Stimulated activated CD8-positive, alpha-beta memory T cell treated with anti-CD3 and anti-CD28 coated beads, Interleukin-15, amount 100 ng/mL, for 1 hour (primary cell): Measurements from ENCODE around the gene ZNF407.
"Not testable (repeated sequence)": the region's sequence is repeated elsewhere in the genome, so short reads cannot be mapped to it uniquely, and the experiment has no call there.

Source experiments
- DNase-seq: peaks from one replicate; pipeline ENCODE4 v3.0.0-alpha.2; 2020; ENCODE audit warnings: low read depth

The ZNF407 gene

DNA sequence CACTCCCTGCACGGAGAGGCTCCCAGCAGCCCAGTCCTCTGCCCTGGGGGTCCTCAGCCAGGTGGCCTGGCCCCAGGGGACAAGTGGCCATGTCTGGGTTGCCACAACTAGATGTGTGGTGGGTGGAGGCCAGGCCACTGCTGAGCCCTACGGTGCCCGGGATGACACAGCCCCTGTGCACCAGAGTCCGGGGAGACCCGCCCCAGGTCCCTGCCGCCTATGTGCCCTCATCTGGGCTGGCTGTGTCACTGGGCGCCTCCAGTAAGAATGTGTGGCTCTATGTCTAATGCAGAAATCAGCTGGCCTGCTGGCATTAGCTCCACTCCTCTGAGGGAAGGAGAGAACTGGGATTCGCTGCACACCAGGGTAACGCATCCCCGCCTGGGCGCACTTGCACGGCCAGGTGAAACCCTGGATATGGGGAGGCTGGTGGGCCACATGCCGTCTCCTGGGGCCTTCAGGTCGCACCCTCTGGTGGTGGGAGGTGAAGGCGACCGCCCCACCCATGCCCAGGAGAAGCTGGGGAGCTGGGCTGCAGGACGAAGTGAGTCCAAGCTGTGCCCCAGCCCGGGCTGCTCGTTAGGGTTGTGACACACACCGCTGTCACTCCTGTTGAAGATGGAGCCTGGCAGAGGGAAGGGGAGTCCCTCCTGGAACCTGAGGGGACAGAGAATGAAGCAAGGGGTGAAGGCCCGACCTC, 475.2 kb downstream of the ZNF407 start:
- DNase-seq, result no peak

DNA sequence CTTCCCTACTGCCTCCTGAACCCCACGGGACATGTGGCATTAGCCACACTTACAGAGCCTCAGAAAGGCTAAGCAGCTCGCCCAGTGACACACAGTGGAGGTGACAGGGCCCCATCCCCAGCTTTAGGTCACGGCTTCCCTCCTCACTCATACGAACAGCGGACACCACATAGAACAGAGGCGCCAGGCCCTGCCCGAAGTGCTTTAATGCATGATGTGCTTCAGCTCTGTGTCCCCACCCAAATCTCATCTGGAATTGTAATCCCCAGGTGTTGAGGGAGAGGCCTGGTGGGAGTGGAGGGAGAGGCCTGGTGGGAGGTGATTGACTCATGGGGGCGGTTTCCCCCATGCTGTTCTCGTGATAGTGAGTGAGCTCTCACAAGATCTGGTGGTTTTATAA, 476.0 kb downstream of the ZNF407 start:
- DNase-seq, result no peak

DNA sequence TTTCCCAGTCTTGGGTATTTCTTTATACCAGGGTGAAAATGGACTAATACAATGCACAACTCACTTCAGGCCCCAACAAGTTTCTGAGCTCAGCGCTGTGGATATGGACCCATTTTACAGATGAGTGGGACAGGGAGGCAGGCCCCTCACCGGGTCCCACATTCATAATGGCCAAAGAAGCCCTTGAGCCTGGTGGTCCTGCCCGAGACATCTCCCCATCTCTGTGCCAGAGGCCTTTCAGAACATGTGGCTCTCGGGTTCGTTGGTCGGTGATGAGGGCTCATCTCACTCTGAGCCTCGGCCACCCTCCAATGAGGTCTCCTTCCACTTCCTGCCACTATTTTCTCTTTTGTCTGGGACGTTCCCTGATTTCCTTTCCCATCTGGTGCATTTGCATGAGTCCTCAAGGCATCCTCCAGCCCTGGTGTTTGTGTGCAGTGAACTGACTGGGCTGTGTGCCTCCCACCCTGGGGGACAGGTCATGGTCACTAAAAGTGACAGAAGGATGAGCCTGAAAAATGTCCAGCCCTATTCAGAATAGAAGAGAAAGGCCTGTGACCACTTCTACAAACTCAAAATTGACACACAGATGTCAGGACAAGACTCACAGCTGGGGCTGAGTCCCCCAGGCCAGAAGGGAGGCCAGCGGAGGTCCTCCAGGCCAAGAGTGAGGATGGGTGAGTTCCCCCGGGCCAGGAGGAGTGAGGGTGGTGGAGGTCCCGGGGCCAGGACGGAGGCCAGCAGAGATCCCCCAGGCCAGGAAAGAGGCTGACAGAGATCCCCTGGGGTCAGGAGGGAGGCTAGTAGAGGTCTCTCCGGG, 476.7 kb downstream of the ZNF407 start:
- DNase-seq, result no peak

DNA sequence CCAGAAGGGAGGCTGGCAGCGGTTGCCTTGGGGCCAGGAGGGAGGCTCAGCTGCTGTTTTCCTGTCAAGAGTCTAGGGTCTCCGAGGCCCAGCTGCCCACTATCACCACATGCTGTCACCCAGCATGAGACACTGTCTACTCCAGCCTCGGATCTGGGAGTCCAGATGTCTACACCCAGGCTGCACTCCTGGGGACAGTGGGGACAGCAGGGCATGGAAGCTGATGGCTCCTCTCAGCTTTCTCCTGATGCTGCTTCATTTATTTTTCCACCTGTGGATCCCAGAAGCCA, 477.3 kb downstream of the ZNF407 start:
- no peak for DNase-seq

DNA sequence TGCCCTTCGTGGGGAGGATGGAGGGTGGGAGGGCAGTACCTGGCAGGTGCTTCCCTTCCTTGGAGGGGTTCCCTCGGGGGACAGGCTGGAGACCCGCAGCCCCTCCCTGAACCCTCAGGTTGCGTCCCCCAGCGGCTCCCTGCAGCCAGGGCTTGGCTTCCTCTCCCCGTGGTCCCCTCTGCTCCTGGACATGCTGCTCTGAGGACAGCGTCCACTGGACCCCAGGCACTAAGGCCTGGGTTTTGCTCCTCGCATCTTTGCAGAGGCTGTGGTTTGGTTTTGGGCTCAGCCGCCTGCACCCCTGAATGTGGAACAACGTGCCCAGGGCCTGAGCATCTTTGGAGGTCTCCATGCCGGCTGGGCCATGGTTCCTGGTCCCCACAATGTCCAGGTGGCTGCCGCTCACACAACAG, 477.8 kb downstream of the ZNF407 start:
- DNase-seq, result no peak

DNA sequence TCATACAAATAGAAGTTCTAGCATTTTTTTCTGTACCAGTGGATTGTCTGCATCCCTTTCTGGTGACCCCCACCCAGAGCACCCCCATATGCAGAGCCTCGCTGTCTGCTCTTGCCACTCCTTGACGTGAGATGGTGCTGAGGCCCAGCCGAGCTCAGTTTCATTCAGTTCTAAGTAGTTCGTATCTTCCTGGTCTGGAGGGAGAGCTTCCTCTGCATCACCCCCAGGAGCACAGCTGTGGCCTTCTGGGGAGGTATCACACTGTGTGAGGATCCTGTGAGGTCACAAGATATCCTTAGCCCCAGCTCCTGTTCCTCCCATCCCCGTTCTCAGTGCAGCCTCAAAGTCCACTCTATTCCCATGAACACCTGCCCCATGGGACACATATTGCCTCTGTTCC, 478.6 kb downstream of the ZNF407 start:
- DNase-seq, result no peak

DNA sequence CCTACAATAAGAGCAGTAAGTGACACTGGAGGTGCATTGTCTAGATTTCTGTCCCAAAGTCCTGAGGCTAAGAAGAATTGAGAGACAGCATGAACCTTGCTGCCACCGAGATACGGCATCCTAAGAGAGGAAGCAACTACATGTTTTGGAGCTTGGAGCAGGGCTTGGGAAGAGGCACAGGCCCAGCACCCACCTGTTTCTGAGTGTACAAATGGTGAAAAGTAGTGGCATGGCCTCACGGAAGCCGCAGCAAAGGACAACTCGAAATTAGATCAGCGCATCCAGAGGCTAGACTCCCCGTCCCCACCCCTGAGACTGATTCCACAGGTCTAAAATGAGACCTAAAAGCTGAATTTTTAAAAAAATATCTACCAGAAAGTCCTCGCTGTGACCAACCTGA, 483.8 kb downstream of the ZNF407 start:
- DNase-seq, result no peak

DNA sequence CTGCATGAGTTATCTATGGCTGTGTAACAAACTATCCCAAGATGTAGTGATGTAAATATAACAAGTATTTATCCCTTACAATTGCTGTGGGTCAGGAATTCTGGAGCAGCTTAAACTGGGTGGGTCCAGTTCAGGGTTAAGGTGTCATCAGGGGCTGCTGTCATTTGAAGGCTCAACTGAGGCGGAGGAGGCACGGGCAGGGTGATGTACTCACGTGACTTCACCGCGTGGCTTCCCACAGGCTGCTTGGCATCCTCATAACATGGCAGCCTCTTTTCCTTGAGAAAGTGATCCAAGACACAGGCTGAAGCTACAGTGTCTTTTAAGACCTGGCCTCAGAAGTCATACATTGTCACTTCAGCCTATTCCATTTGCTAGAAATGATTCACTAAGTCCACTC, 485.5 kb downstream of the ZNF407 start:
- DNase-seq, result no peak

DNA sequence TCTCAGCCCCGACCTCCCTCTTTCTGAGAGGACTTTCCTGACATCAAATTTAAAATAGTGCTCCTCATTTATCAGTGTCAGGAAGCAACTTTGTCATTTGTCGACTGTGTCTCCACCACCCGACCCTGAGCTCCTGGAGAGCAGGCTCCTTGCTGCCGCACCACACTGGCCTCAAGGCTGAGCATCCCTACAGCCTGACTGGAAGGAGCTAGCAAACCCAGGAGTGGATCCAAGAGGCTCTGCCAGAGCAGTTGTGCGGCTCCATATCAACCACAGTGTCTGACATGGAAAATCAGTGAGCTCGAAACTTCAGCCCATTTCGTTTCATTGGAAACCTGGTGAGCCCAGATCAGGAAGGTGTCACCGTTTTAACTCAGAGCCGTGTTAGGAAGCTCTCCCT, 486.1 kb downstream of the ZNF407 start:
- no peak for DNase-seq

DNA sequence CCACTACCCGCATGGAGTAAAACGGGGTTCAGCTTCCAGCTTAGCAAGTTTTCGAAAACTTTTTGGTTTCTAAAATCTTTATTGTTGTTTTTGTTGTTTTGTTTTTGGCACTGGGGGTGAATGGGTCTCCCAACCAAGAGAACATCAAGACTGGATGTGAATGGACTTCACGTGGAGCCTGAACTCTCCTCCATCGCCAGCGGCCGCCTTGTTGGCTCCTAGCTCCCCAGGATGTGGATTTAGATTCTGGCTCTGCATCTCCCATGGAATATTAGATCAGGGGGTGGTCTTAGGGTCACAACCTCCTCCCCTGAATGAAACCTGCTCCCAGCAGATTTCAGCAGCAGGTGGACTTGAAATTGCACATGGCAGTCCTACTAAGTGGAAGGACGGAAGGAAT, 488.0 kb downstream of the ZNF407 start:
- DNase-seq, result not testable (repeated sequence)

DNA sequence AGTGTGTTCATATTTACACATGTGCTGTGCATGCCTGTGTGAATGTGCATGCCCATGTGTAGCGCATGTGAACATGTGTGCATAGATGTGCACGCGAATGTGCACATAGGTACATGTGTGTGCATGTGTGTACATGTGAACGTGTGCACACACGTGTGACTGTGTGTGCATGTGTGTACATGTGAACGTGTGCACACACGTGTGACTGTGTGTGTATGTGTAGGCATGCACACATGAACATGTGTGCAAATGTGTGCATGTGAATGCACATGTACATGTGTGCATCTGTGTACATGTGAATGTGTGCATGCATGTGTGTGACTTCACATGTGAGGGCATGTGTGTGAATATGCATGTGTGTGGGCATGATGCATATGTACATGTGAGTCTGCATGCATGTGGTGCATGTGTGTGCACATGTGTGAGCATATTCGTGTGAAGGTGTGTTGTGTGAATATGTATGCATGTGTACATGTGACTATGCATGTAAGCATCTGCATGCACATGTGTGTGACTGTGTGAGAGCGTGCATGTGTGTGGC, 488.9 kb downstream of the ZNF407 start:
- no peak for DNase-seq

DNA sequence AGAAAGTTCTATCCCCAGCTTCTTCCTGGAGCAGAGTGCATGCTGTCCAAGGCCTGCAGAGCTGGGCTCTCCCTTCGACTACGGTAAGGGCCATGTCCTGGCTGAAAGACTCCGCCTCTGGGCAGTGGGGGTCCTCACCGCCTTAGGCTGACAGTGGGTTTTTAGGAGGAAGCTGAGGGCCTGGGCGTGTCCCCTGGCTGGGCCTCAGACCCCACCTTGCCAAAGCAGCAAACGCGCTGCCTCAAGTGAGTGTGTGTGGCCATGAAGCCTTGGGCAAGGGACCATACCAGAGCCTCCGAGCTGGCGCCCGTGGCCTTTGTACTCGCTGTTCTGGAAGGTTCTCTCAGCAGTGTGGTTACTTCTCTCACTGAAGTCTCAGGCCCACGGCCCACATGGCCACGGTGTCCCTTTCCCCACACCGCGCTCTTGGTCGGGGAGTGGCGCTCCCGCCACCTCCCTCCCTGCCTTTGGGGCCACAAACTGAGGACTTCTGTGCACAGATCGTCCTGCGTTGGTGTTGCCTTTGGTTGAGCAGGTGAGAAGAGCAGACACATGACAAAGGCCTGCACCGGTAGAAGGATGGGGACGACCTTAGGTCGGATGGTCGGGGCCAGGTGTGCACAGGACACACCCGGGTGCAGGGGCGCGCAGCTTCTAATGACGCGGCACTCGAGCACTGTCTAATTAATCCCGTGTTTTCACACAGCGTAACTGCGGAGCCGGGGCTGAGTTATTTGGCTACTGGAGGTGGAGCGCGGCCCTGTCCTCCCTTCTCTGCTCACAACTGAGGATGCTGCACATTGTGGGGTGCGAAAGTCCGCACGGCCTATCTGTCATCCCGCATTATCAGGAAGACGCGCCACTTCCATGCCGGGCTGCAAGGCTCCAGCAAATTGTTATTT, 489.7 kb downstream of the ZNF407 start:
- no peak for DNase-seq

DNA sequence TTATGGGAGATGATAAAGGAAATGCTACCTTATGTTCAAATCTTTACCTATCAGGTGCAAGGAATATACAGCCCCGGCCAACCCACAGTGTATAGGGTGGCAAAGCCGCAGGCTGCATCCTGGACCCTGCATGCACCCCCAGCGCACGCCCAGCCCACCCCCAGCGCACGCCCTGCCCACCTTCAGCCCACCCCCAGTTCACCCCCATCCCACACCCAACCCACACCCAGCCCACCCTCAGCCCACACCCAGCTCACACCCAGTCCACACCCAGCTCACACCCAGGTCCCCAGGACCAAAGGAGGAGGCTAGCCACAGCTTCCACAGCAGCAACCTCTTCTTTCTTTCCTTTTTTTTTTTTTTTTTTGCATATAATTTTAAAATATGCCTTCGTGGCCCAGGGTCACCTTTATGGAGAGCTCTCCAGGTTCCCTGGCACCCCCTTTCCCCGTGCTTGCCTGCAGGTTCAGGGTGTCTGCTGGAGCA, 490.4 kb downstream of the ZNF407 start:
- DNase-seq, result no peak

DNA sequence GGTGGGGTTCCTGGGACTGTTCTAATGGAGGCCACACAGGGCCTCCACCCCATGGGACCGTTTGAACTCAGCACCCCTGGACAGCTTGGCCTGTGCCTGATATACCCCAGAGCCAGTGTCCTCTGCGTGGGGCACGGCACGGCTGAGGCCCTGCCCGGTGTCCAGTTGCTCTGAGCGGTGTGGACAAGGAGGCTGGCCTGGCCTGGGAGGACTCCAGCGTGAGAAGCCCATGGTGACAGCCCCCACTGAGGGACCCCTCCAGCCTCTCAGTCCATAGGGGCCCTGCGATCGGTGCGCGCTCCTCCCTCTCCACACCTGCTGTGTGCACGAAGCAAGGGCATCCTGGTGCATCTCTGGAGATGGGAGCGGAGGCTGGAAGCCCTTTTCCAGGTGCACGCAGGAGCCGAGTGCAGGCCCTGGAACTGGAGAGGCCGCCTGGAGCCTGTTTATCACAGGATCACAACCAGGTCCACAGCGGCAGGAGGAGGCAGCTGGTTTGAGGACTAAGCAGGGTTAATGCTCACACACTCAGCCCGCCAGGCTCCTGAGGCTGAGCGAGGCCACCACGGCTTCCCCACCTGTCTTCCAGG, 491.0 kb downstream of the ZNF407 start:
- DNase-seq, result no peak

DNA sequence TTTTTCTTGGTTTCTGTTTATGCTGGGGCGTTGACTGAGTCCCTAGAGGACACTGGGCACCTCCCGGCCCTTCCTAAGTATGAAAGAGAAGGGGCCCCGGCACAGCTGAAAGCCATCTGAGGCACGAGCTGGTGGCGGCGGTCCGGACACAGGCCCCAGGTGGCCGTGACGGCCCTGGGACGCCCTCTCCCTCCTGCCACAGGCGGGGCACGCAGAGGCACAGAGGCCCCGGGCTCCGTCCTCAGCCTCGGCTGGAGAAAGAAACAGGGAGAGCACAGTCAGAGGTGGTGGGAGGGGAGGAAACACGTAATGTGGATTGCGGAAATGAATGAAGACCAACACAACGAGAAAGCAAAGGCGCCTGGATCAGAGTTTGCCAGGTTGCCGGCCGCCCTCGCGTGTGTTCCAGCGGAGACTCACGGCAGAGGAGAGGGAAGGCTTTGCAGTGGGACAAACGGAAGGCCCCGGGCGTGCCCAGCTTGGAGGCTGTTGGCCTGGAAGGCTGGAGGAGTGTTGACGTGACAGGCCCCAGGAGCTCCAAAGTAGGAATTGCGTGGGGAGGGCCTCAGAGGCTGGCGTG, 492.2 kb downstream of the ZNF407 start:
- no peak for DNase-seq

DNA sequence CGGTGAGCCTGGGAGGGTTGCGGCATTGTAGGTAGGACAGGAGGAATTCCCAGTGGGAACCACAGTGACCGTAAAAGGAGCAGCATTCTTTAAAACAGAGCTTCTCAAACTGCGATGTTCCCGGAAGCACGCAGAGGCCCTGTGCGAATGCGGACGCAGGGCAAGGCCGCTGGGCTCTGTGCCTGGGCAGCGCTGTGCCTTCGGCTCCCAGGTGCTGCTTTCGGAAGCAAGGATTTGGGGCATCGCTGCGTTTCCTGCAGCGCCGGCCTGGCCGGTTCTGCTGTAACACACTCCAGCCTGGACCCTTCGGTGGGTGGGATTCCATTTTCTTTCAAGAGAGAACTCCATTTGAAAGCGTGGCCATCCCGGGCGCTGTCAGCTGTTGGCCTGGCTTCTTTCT, 492.7 kb downstream of the ZNF407 start:
- no peak for DNase-seq

DNA sequence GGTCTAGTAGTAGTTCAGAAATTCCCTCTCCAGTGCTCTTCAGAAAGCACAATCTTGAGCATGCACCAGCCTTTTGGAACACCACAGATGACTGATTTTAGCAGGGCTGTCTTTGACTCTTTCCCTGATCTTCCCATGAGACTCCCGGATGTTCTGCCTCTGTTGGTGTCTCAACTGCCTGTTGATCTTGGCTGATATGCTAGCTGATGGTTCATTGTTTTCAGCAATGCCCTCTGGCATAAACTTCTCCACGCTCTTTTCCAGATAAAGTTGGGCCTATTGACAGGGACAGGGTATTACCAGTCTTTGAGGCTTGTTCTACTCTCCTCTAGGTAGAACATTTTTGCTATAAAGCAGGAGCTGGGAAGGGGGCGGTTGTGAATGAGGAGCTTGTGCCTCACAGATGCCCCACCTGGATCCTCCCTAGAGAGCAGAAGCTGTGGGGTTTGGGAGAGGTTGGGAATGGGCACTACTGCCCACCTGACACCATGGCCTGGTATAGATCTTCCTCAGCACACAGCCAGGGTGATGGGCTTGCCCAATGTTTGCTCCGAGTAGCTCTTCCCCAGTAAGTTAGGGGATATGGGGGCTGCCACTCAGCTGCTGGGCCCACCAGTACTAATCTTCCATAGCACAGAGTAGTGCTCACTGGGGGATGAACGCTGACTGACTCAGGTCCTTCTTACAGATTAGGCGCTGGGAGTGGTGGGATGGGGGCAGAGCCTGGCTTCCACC, 500.0 kb downstream of the ZNF407 start:
- DNase-seq, result no peak

DNA sequence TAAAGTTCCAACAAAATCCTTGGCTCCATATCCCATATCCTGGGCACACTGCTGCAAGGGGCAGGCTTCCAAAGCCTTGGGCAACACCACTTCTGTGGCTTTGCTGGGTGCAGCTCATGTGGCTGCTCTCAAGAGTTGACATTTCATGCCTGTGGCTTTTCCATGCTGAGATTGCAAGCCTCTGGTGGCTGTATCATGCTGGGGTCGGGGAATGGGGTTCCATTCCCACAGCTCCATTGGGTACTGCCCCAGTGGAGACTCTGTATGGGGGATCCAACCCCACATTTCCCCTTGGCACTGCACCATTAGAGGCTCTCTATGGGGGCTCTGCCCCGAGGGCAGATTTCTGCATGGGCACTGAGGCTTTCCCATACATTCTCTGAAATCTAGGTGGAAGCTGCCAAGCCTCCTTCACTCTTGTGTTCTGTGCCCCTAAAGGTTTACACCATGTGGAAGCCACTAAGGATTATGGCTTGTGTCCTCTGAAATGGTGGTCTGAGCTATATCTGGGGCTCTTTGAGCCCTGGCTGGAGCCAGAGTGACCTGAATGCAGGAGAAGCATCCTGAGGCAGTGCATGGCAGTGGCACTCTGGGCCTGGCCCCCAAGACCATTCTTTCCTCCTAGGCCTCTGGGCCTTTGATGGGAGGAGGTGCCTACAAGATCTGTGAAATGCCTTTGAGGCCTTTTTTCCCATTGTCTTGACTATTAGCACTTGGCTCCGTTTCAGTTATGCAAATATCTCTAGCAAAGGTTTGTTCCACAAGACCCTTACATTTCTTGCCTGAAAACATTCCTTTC, 503.4 kb downstream of the ZNF407 start:
- DNase-seq, result no peak

DNA sequence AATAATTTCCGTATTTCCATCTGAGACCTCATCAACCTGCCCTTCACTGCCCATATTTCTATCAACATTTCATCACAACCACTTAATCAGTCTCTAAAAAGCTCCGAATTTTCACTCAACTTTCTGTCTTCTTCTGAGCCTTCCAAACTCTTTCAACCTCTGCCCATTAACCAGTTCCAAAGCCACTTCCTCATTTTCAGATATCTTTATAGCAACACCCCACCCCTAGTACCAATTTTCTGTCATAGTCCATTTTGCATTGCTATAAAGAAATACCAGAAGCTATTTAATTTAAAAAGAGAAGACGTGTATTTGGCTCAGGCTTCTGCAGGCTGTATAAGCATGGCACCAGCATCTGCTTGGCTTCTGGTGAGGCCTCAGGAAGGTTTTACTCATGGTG, 504.2 kb downstream of the ZNF407 start:
- no peak for DNase-seq

DNA sequence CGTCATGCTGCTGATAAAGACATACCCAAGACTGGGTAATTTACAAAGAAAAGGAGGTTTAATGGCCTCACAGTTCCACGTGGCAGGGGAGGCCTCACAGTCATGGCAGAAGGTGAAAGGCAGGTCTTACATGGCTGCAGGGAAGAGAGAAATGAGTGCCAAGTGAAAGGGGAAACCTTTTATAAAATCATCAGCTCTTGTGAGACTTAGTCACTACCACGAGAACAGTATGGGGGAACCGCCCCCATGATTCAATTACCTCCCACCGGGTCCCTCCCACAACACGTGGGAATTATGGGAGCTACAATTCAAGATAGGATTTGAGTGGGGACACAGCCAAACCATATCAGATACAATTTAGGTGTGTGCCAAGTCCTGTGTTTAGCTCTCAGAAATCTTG, 506.4 kb downstream of the ZNF407 start:
- not testable (repeated sequence) for DNase-seq
